HepG2 (cell line): ENCODE results near the gene IQGAP3. TPM values are rescaled to one million over a fixed set of nuclear protein-coding genes. Genes with fewer than 3 reads are reported as not detected.

Experiments
- ELF4 ChIP-seq: sonication (generic); formaldehyde crosslinking; IDR thresholded peaks from 2 replicates; pipeline ENCODE4 v1.5.0; 2020; ENCODE audit warnings: missing genetic modification reagents, mild to moderate bottlenecking, moderate library complexity, borderline replicate concordance
- KMT2A ChIP-seq: sonication (generic); formaldehyde crosslinking; IDR thresholded peaks from 2 replicates; pipeline ENCODE4 v1.4.0; 2020; ENCODE audit warnings: missing genetic modification reagents
- MAFK ChIP-seq, 2 experiments: IDR thresholded peaks in 1 of 2; conservative IDR thresholded peaks in 1 of 2; 2 replicates each; pipeline ENCODE4 v1.6.1; 2011; ENCODE audit warnings: improper control_type of control experiment in 2 of 2, low read length in 2 of 2
- RFX1 ChIP-seq: fragments of 450-650 bp; IDR thresholded peaks from 2 replicates; pipeline ENCODE4 v1.6.1; 2017
- TIGD3 ChIP-seq: sonication (generic); formaldehyde crosslinking; IDR thresholded peaks from 2 replicates; pipeline ENCODE4 v1.5.1; 2020; ENCODE audit warnings: mild to moderate bottlenecking, missing genetic modification reagents, borderline replicate concordance
- ZBTB26 ChIP-seq: IDR thresholded peaks from 2 replicates; pipeline ENCODE4 v1.6.1; 2016; ENCODE audit warnings: missing compliant biosample characterization, missing genetic modification reagents, borderline replicate concordance
- ZNF484 ChIP-seq: sonication (generic); formaldehyde crosslinking; IDR thresholded peaks from 2 replicates; pipeline ENCODE4 v1.5.1; 2020; ENCODE audit warnings: mild to moderate bottlenecking, low read depth, missing genetic modification reagents, borderline replicate concordance
- ZNF790 ChIP-seq: sonication (generic); formaldehyde crosslinking; IDR thresholded peaks from 2 replicates; pipeline ENCODE4 v1.8.0; 2022; ENCODE audit warnings: missing genetic modification reagents, mild to moderate bottlenecking, borderline replicate concordance
- polyA plus RNA-seq, 8 experiments: library from polyadenylated mRNA; depleted of rRNA in 3 of 8; stranded (reverse) in 7 of 8; unstranded in 1 of 8; fragments of >200 nt; fragmentation: Illumina TruSeq in 4 of 8; extraction: Trizol in 4 of 8; gene quantifications; 2 replicates each; pipeline versions ENCODE4 v1.2.1 to v1.2.3, GENCODE V29; 2011 to 2016; ENCODE audit warnings: low read depth in 4 of 8, missing spikeins in 1 of 8, mixed read lengths in 1 of 8; ENCODE audit not compliant: insufficient read depth in 1 of 8
- total RNA-seq, 5 experiments: library from RNA; depleted of rRNA; stranded (reverse); fragments of >200 nt; fragmentation: Illumina TruSeq; extraction: Trizol; gene quantifications; 2 replicates each; pipeline ENCODE4 v1.2.3, GENCODE V29; 2016; ENCODE audit warnings: low read depth in 1 of 5
- TF ChIP-seq, protein P1 (sequence below): sonication (generic); formaldehyde crosslinking; IDR thresholded peaks from 2 replicates; pipeline ENCODE4 v1.4.0; 2020; ENCODE audit warnings: mild to moderate bottlenecking, low read depth, missing genetic modification reagents

Gene IQGAP3
- total and polyA plus RNA-seq, 2 of the 13 experiments (the other 11 are each of a cell fraction or from before 2014, with no cell fraction given) = 13.5 to 14.1 TPM

DNA sequence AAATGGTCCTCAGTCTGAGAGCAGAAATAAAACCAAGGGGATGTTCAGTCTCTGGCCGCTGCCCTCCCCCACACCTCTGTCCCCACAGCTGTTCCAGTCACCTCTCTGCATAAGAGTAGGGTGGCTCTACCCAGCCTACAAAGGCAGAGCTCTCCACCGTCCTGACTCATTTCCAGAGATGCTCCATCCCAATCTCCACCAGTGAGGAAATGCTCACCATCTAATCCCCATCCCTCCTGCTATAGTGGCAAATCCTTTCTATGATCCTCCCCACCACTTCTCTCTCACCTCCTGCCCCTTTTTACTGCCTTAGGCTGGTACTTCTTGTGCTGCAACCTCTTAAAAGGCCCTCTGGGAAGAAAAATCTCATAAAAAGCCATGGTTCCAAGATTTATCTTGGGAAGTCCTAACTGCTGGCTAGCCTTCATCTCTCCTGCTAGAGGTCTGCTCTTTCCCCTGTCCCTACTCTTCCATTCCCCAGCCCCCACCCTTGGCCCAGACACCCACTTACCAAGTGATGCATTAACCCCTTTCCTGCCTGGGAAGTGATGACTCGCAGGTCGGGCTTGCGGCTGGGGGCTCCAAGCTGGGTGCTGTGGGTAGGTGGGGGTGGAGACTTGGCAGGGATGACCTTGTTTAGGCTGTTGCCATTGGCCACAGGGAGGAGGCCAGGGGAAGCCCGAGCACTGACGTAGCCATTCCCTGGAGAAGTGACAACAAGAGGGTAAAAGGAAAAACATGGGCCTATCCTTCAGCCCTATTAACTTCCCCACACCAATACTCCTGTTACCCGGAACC, 95.7 kb downstream of the IQGAP3 start (continued):
- TF ChIP-seq, protein P1, sequence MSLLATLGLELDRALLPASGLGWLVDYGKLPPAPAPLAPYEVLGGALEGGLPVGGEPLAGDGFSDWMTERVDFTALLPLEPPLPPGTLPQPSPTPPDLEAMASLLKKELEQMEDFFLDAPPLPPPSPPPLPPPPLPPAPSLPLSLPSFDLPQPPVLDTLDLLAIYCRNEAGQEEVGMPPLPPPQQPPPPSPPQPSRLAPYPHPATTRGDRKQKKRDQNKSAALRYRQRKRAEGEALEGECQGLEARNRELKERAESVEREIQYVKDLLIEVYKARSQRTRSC = no peak
- TF ChIP-seq ZNF790 (CRISPR knock-in tag) = no peak
- no peak for TF ChIP-seq RFX1
- no peak for TF ChIP-seq ELF4 (CRISPR knock-in tag)
- TF ChIP-seq KMT2A (CRISPR knock-in tag) = no peak
- TF ChIP-seq ZNF484 (CRISPR knock-in tag) = no peak
- TF ChIP-seq TIGD3 = no peak
- TF ChIP-seq MAFK (conservative IDR thresholded peaks at IDR 0.05 in 1 of 2, IDR thresholded peaks at IDR 0.05 in 1 of 2; ENCODE audit: low read length in 2 of 2) = no peak
- TF ChIP-seq ZBTB26 (CRISPR knock-in tag) = no peak
